ENCODE data around the gene RBP3.

Gene RBP3

DNA sequence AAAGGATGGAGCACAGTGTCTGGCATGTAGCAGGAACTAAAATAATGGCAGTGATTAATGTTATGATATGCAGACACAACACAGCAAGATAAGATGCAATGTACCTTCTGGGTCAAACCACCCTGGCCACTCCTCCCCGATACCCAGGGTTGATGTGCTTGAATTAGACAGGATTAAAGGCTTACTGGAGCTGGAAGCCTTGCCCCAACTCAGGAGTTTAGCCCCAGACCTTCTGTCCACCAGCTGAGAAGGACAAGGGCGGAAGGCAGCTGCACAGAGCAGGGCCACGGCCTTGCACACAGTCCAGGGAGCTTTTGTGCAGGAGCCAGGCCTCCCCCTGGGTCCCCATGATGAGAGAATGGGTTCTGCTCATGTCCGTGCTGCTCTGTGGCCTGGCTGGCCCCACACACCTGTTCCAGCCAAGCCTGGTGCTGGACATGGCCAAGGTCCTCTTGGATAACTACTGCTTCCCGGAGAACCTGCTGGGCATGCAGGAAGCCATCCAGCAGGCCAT is at the start of gene RBP3:
Gene RBP3, plus strand, starts transcription at position 226 of the 514 bp plus-strand sequence. Its CDS starts 122 bp downstream, at position 348.
- no peak within 1 kb of the TSS for H3K4me3 ChIP-seq (ENCODE audit: control insufficient read depth, low read depth, low read length)
- DNase-seq (ENCODE audit: low read depth) = no peak
- TF ChIP-seq, protein P1, sequence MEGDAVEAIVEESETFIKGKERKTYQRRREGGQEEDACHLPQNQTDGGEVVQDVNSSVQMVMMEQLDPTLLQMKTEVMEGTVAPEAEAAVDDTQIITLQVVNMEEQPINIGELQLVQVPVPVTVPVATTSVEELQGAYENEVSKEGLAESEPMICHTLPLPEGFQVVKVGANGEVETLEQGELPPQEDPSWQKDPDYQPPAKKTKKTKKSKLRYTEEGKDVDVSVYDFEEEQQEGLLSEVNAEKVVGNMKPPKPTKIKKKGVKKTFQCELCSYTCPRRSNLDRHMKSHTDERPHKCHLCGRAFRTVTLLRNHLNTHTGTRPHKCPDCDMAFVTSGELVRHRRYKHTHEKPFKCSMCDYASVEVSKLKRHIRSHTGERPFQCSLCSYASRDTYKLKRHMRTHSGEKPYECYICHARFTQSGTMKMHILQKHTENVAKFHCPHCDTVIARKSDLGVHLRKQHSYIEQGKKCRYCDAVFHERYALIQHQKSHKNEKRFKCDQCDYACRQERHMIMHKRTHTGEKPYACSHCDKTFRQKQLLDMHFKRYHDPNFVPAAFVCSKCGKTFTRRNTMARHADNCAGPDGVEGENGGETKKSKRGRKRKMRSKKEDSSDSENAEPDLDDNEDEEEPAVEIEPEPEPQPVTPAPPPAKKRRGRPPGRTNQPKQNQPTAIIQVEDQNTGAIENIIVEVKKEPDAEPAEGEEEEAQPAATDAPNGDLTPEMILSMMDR (IDR thresholded peaks at IDR 0.05; ENCODE audit: control insufficient read depth, insufficient read depth, low read depth, low read length, missing control alignments) = no peak

DNA sequence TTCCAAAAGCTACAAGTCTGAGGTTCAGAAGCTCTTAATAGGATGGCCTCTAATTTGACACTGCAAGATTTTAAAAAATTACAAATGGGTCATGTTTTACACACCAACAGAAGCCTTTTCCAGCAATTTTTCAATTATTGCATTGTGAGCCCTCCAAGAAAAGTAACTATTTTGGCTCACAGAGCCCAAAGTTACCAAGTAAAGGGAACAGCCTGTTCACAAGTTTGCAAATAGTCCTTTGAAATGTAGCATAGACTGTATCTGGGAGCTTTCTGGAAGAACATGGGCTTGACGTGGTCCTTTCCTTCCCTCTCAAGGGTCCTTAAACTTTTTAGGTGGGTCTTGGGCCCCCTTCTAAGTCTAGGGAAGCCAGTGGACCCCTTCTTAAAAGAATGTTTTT is 49.4 kb upstream of the RBP3 start:
- DNase-seq (ENCODE audit: low read depth) = no peak
- TF ChIP-seq, protein P1 (IDR thresholded peaks at IDR 0.05; ENCODE audit: control insufficient read depth, insufficient read depth, low read depth, low read length, missing control alignments) = no peak

DNA sequence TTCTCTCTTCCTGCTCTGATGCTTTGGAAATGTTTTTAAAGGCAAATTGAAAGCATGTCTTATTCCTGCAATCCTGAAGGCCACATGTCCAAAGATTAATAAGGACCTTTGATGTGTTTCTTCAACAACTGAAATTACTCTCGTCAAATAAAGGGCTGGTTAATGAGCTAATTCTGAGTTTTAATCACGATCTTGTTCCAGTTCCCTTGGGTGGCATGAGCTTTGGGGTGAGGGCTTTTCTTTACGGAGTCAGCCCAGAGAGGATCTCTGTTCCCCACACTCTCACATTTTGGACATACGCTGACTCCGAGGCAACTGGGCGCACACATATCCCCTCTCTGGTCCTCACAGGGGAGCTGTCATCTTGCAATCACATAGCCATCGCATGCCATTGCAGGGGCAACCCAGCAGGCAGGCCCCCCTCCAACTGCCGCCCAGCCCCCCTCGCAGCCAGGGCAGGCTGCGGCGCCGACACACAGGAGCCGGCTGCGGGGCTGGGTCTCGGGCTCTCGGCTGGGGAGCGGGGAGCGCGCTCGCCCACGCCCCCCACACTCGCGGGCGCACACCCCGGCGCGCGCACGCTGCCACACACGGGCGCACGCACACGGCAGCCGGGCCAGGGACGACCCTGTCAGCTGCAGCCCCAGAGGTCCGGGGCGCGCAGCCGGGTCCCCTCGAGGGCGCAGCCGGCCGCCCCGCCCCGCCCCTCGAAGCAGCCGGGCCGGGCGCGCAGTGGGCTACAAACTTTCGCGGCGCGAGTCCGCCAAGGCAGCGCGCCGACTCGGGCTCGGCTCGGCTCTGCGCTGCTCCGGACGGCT is 48.3 kb upstream of the RBP3 start, which contains the start of gene GDF10:
Gene GDF10, plus strand, starts transcription at position 587 of the 818 bp plus-strand sequence. CDS start 455 bp downstream, outside the sequence.
- TF ChIP-seq, protein P1 (IDR thresholded peaks at IDR 0.05; ENCODE audit: control insufficient read depth, insufficient read depth, low read depth, low read length, missing control alignments) = no peak
- DNase-seq (ENCODE audit: low read depth) = no peak
- H3K4me3 ChIP-seq (ENCODE audit: control insufficient read depth, low read depth, low read length) = no peak within 1 kb of the TSS

More for the DNA sequence above, 49.4 kb upstream of the RBP3 start:
- no peak overlapping the region for H3K4me3 ChIP-seq (ENCODE audit: control insufficient read depth, low read depth, low read length)

GRCh38 chr10:47300429-47300931 is 47.7 kb upstream of the RBP3 start:
- H3K4me3 ChIP-seq (ENCODE audit: control insufficient read depth, low read depth, low read length) = no peak overlapping the region
- DNase-seq (ENCODE audit: low read depth) = no peak

GRCh38 chr10:47301833-47302232 is 46.3 kb upstream of the RBP3 start:
- TF ChIP-seq, protein P1 (IDR thresholded peaks at IDR 0.05; ENCODE audit: control insufficient read depth, insufficient read depth, low read depth, low read length, missing control alignments) = no peak
- no peak for DNase-seq (ENCODE audit: low read depth)
- no peak overlapping the region for H3K4me3 ChIP-seq (ENCODE audit: control insufficient read depth, low read depth, low read length)

More at GRCh38 chr10:47300429-47300931, 47.7 kb upstream of the RBP3 start:
- TF ChIP-seq, protein P1 (IDR thresholded peaks at IDR 0.05; ENCODE audit: control insufficient read depth, insufficient read depth, low read depth, low read length, missing control alignments) = no peak

- TF ChIP-seq, protein P1 (IDR thresholded peaks at IDR 0.05; ENCODE audit: control insufficient read depth, insufficient read depth, low read depth, low read length, missing control alignments) = no peak
- no peak overlapping the region for H3K4me3 ChIP-seq (ENCODE audit: control insufficient read depth, low read depth, low read length)
Measured at GRCh38 chr10:47303105-47303504, 45.1 kb upstream of the RBP3 start.

More at GRCh38 chr10:47303105-47303504, 45.1 kb upstream of the RBP3 start:
- no peak for DNase-seq (ENCODE audit: low read depth)

Measured in AG09309 (cell line).